CD4-positive, alpha-beta memory T cell (primary cell): ENCODE measurements around the gene WHRN. TPM values are rescaled to one million over a fixed set of nuclear protein-coding genes. Genes with fewer than 3 reads are reported as not detected.

Experiments
- CTCF ChIA-PET: fragments of 350-600 bp; sonication (Branson Sonifier 250); formaldehyde crosslinking; loops from one replicate; lab custom pipeline; 2021; ENCODE audit warnings: inconsistent platforms; ENCODE audit not compliant: partially characterized antibody; lab: Charles Lee
- POLR2A ChIA-PET: fragments of 350-600 bp; sonication (Branson Sonifier 250); formaldehyde crosslinking; loops from one replicate; lab custom pipeline; 2021; ENCODE audit not compliant: partially characterized antibody; lab: Charles Lee
- DNase-seq, 5 donors: peaks; one replicate each; pipeline versions ENCODE4 v3.0.0 to v3.0.0-alpha.2; 2020 to 2022; ENCODE audit warnings: mixed read lengths in 1 of 5
- H3K27ac ChIP-seq: one replicate; pipeline ENCODE4 v1.7.0; 2013; ENCODE audit warnings: low read depth, low read length
- H3K27me3 ChIP-seq: 2 replicates; pipeline ENCODE4 v1.7.0; 2013; ENCODE audit warnings: mild to moderate bottlenecking, low read length, moderate library complexity; ENCODE audit not compliant: insufficient read depth
- H3K36me3 ChIP-seq: 2 replicates; pipeline ENCODE4 v1.7.0; 2013; ENCODE audit warnings: mild to moderate bottlenecking, low read length, moderate library complexity; ENCODE audit not compliant: insufficient read depth
- H3K4me1 ChIP-seq: 2 replicates; pipeline ENCODE4 v1.7.0; 2013; ENCODE audit warnings: mild to moderate bottlenecking, low read length, moderate library complexity; ENCODE audit not compliant: insufficient read depth
- H3K4me3 ChIP-seq, 2 donors: one replicate each; pipeline ENCODE4 v1.7.0; 2013; ENCODE audit warnings: low read length in 2 of 2, mild to moderate bottlenecking in 1 of 2
- H3K9me3 ChIP-seq, 2 donors: one replicate each; pipeline ENCODE4 v1.7.0; 2013; ENCODE audit warnings: low read length in 2 of 2, control low read depth in 1 of 2; ENCODE audit not compliant: control insufficient read depth in 1 of 2
- H3K27ac Mint-ChIP-seq, 7 donors: one replicate each; pipeline ENCODE4 v1.8.0; 2020 to 2021; ENCODE audit warnings: mixed read lengths in 7 of 7, mild to moderate bottlenecking in 6 of 7, inconsistent platforms in 3 of 7, moderate library complexity in 3 of 7
- H3K27me3 Mint-ChIP-seq, 2 donors: one replicate each; pipeline ENCODE4 v1.8.0; 2020 to 2021; ENCODE audit warnings: mixed read lengths in 2 of 2
- H3K36me3 Mint-ChIP-seq, 2 donors: one replicate each; pipeline ENCODE4 v1.8.0; 2020 to 2021; ENCODE audit warnings: mixed read lengths in 2 of 2, inconsistent platforms in 1 of 2, mild to moderate bottlenecking in 1 of 2
- H3K4me1 Mint-ChIP-seq, 4 donors: one replicate each; pipeline ENCODE4 v1.8.0; 2020 to 2021; ENCODE audit warnings: mixed read lengths in 4 of 4, mild to moderate bottlenecking in 1 of 4
- H3K4me3 Mint-ChIP-seq, 8 donors: one replicate each; pipeline ENCODE4 v1.8.0; 2020 to 2021; ENCODE audit warnings: mixed read lengths in 8 of 8, mild to moderate bottlenecking in 7 of 8, moderate library complexity in 6 of 8, inconsistent platforms in 3 of 8
- H3K9me3 Mint-ChIP-seq, 8 donors: one replicate each; pipeline ENCODE4 v1.8.0; 2020 to 2021; ENCODE audit warnings: mixed read lengths in 8 of 8, mild to moderate bottlenecking in 5 of 8, inconsistent platforms in 3 of 8, moderate library complexity in 1 of 8
- intact Hi-C: fragments of 100-400 bp; cut with micrococcal nuclease; formaldehyde crosslinking; loops from one replicate; pipeline ENCODE4 v1.15.1; 2023
- polyA plus RNA-seq, 2 donors: library from polyadenylated mRNA; unstranded; fragments of 300-500 nt; fragmentation: Illumina TruSeq; gene quantifications; one replicate each; pipeline ENCODE4 v1.2.3, GENCODE V29; 2021
- total RNA-seq, 2 experiments: library from RNA; stranded (reverse); gene quantifications; one replicate each; pipeline ENCODE4 v1.2.3, GENCODE V29; 2021

WHRN gene
- total and polyA plus RNA-seq, 4 experiments from 2014 or later: 0.24 to 10.1 (median 5.0) TPM

GRCh38 chr9:114355821-114356220, 149.5 kb downstream of the WHRN start:
- no peak overlapping the region for H3K4me3 Mint-ChIP-seq
- Histone ChIP-seq H3K27ac (no peak overlapping the region), H3K36me3 (peaks cover 73% of the 10 kb centered on the region), H3K4me3 (no peak overlapping the region), H3K4me1 (peaks cover 47% of the 10 kb centered on the region), H3K9me3 (no peaks in the 10 kb centered on the region), H3K27me3 (no peaks in the 10 kb centered on the region)
- ChIA-PET CTCF (interaction anchor here (0.6 to 1.3 kb wide), 5 partner anchors 16 to 297 kb away, joined by 3 to 5 read pairs (median 3); no protein-coding TSS in a partner anchor), POLR2A (interaction anchor here (0.6 to 37.6 kb wide), 8 partner anchors 10 to 151 kb away, joined by 3 to 1614 read pairs (median 4); partner anchors contain the start of gene AKNA)
- peak overlapping the region in 3 of 7 donors; percentile 12 to 74 (median 70) for H3K27ac Mint-ChIP-seq
- intact Hi-C loops: no loop called here
- DNase-seq: no peak
- no peaks in the 10 kb centered on the region for H3K27me3 Mint-ChIP-seq
- H3K9me3 Mint-ChIP-seq: no peaks in the 10 kb centered on the region
- peaks cover 47 to 83% of the 10 kb centered on the region in 2 donors for H3K36me3 Mint-ChIP-seq
- H3K4me1 Mint-ChIP-seq: peaks cover 28 to 47% (median 36%) of the 10 kb centered on the region in 4 donors

Other genes with a start within 250 kb of the WHRN start
- gene ORM1, start 182.4 kb downstream of the WHRN start, total RNA-seq: not detected
- not detected for gene ORM1, start 182.4 kb downstream of the WHRN start, polyA plus RNA-seq
- gene ORM2, start 175.6 kb downstream of the WHRN start, total RNA-seq: not detected
- not detected for gene ORM2, start 175.6 kb downstream of the WHRN start, polyA plus RNA-seq
- 100 to 1,000 TPM; 374 to 375 TPM for gene AKNA, start 117.5 kb downstream of the WHRN start, total RNA-seq
- 10 to 100 TPM in 1 of 2 donors, 1 to 10 TPM in 1; 1.9 to 35.6 TPM for gene AKNA, start 117.5 kb downstream of the WHRN start, polyA plus RNA-seq
- gene ATP6V1G1, start 82.3 kb upstream of the WHRN start, total RNA-seq: 100 to 1,000 TPM; 121 TPM
- 100 to 1,000 TPM; 274 to 449 TPM for gene ATP6V1G1, start 82.3 kb upstream of the WHRN start, polyA plus RNA-seq
- 10 to 100 TPM; 12.6 to 13.4 TPM for gene TMEM268, start 105.8 kb upstream of the WHRN start, total RNA-seq
- gene TMEM268, start 105.8 kb upstream of the WHRN start, polyA plus RNA-seq: 1 to 10 TPM; 8.8 to 9.0 TPM
- gene TEX53, start 152.3 kb upstream of the WHRN start, total RNA-seq: not detected
- gene TEX53, start 152.3 kb upstream of the WHRN start, polyA plus RNA-seq: not detected
- not detected for gene TEX48, start 176.7 kb upstream of the WHRN start, total RNA-seq
- gene TEX48, start 176.7 kb upstream of the WHRN start, polyA plus RNA-seq: under 1 TPM in 1 of 2 donors, not detected in 1; 0.33 TPM